Mesendoderm (in vitro differentiated cells): Measurements from ENCODE around the gene C17orf113.

Experiments used
- DNase-seq: peaks from one replicate; pipeline ENCODE4 v3.0.0; 2013
- H2AK5ac ChIP-seq: 2 replicates; pipeline ENCODE4 v1.6.1; 2013; ENCODE audit warnings: low read length, inconsistent platforms
- H2BK120ac ChIP-seq: 2 replicates; pipeline ENCODE4 v1.6.1; 2013; ENCODE audit warnings: low read depth, mild to moderate bottlenecking, low read length, moderate library complexity, mixed read lengths
- H2BK15ac ChIP-seq: replicated peaks from 2 replicates; pipeline ENCODE4 v1.6.1; 2013; ENCODE audit warnings: low read depth, mild to moderate bottlenecking, moderate library complexity
- H2BK5ac ChIP-seq: 2 replicates; pipeline ENCODE4 v1.6.1; 2013; ENCODE audit warnings: low read length, inconsistent platforms
- H3K18ac ChIP-seq: 2 replicates; pipeline ENCODE4 v1.6.1; 2013; ENCODE audit warnings: mild to moderate bottlenecking, low read length, mixed read lengths
- H3K23ac ChIP-seq: one replicate; pipeline ENCODE4 v1.6.1; 2013; ENCODE audit warnings: low read length
- H3K27ac ChIP-seq: 2 replicates; pipeline ENCODE4 v1.5.1; 2013; ENCODE audit warnings: low read depth, mild to moderate bottlenecking, inconsistent platforms, low read length, moderate library complexity
- H3K27me3 ChIP-seq: 2 replicates; pipeline ENCODE4 v1.6.1; 2013; ENCODE audit warnings: low read length, control low read depth, mild to moderate bottlenecking, inconsistent platforms; ENCODE audit not compliant: insufficient read depth, poor library complexity
- H3K36me3 ChIP-seq: 2 replicates; pipeline ENCODE4 v1.6.1; 2013; ENCODE audit warnings: low read length, inconsistent platforms; ENCODE audit not compliant: control insufficient read depth, insufficient read depth
- H3K4ac ChIP-seq: one replicate; pipeline ENCODE4 v1.6.1; 2013; ENCODE audit warnings: low read depth, mild to moderate bottlenecking, low read length, moderate library complexity
- H3K4me1 ChIP-seq: 2 replicates; pipeline ENCODE4 v1.6.1; 2013; ENCODE audit warnings: low read depth, low read length, inconsistent platforms; ENCODE audit not compliant: control insufficient read depth
- H3K4me2 ChIP-seq: 2 replicates; pipeline ENCODE4 v1.6.1; 2013; ENCODE audit warnings: low read length
- H3K4me3 ChIP-seq: 2 replicates; pipeline ENCODE4 v1.5.1; 2013; ENCODE audit warnings: mild to moderate bottlenecking, low read length
- H3K56ac ChIP-seq: one replicate; pipeline ENCODE4 v1.6.1; 2013; ENCODE audit warnings: low read length
- H3K79me1 ChIP-seq: 2 replicates; pipeline ENCODE4 v1.6.1; 2013; ENCODE audit warnings: low read length, inconsistent platforms
- H3K79me2 ChIP-seq: 2 replicates; pipeline ENCODE4 v1.6.1; 2013; ENCODE audit warnings: mild to moderate bottlenecking, low read length; ENCODE audit not compliant: control insufficient read depth, insufficient read depth
- H3K9ac ChIP-seq: 2 replicates; pipeline ENCODE4 v1.6.1; 2013; ENCODE audit warnings: low read length, inconsistent platforms
- H4K5ac ChIP-seq: one replicate; pipeline ENCODE4 v1.6.1; 2013; ENCODE audit warnings: low read length
- H4K8ac ChIP-seq: one replicate; pipeline ENCODE4 v1.6.1; 2013; ENCODE audit warnings: low read depth, mild to moderate bottlenecking, control low read depth, low read length, moderate library complexity
- WGBS: extraction: QIAGEN DNeasy Blood & Tissue Kit; methylation state at CpG from one replicate; pipeline ENCODE4 v1.1.7; 2013; ENCODE audit warnings: low lambda C conversion rate, missing lambda C conversion rate; ENCODE audit not compliant: insufficient coverage; ENCODE audit errors: extremely low coverage; 5-methylcytosine and 5-hydroxymethylcytosine counted together

The C17orf113 gene

GRCh38 chr17:42040818-42041217, 9.6 kb downstream of the C17orf113 start:
- Histone ChIP-seq H2BK15ac (no peak overlapping the region), H3K4ac (no peak overlapping the region), H3K79me2 (no peaks in the 10 kb centered on the region), H2AK5ac (no peak overlapping the region), H4K8ac (no peak overlapping the region), H3K4me2 (no peak overlapping the region), H3K79me1 (no peaks in the 10 kb centered on the region), H3K36me3 (no peaks in the 10 kb centered on the region), H3K4me3 (no peak overlapping the region), H2BK120ac (no peak overlapping the region), H3K27ac (no peak overlapping the region), H3K4me1 (no peaks in the 10 kb centered on the region), H3K9ac (no peak overlapping the region), H3K18ac (no peak overlapping the region), H3K27me3 (no peaks in the 10 kb centered on the region), H3K56ac (no peak overlapping the region), H4K5ac (no peak overlapping the region), H3K23ac (no peak overlapping the region), H2BK5ac (no peak overlapping the region)
- WGBS: no CpG with 5 or more reads among the region's 10 CpGs
- DNase-seq: no peak

- Histone ChIP-seq H3K27me3 (no peaks in the 10 kb centered on the region), H2BK120ac (no peak overlapping the region), H3K36me3 (no peaks in the 10 kb centered on the region), H3K56ac (no peak overlapping the region), H3K27ac (no peak overlapping the region), H2AK5ac (no peak overlapping the region), H4K8ac (no peak overlapping the region), H2BK5ac (no peak overlapping the region), H3K79me1 (no peaks in the 10 kb centered on the region), H3K4ac (no peak overlapping the region), H4K5ac (no peak overlapping the region), H3K4me2 (no peak overlapping the region), H3K18ac (no peak overlapping the region), H3K4me1 (no peaks in the 10 kb centered on the region), H3K4me3 (no peak overlapping the region), H3K79me2 (no peaks in the 10 kb centered on the region), H3K9ac (no peak overlapping the region), H2BK15ac (no peak overlapping the region), H3K23ac (no peak overlapping the region)
- no peak for DNase-seq
- WGBS: no CpG with 5 or more reads among the region's 77 CpGs
These were observed 10.3 kb downstream of the C17orf113 start for GRCh38 chr17:42039794-42040763.

- Histone ChIP-seq H2BK15ac (no peak overlapping the region), H4K8ac (no peak overlapping the region), H3K56ac (no peak overlapping the region), H3K23ac (no peak overlapping the region), H3K4me2 (no peak overlapping the region), H3K79me1 (no peaks in the 10 kb centered on the region), H3K4me1 (no peaks in the 10 kb centered on the region), H2BK120ac (no peak overlapping the region), H2AK5ac (no peak overlapping the region), H3K9ac (no peak overlapping the region), H3K27me3 (no peaks in the 10 kb centered on the region), H3K4me3 (no peak overlapping the region), H3K4ac (no peak overlapping the region), H3K18ac (no peak overlapping the region), H3K27ac (no peak overlapping the region), H3K36me3 (no peaks in the 10 kb centered on the region), H4K5ac (no peak overlapping the region), H2BK5ac (no peak overlapping the region), H3K79me2 (no peaks in the 10 kb centered on the region)
- WGBS: no CpG with 5 or more reads among the region's 5 CpGs
- DNase-seq: no peak
These were observed 12.0 kb downstream of the C17orf113 start for GRCh38 chr17:42038221-42038973.

- no peak overlapping the region for H3K4me2 ChIP-seq
- no peaks in the 10 kb centered on the region for H3K27me3 ChIP-seq
- no peak overlapping the region for H3K23ac ChIP-seq
- no peak overlapping the region for H3K18ac ChIP-seq
- H4K5ac ChIP-seq: no peak overlapping the region
- no peak overlapping the region for H3K56ac ChIP-seq
- no peaks in the 10 kb centered on the region for H3K36me3 ChIP-seq
- H4K8ac ChIP-seq: no peak overlapping the region
- H3K4ac ChIP-seq: no peak overlapping the region
- no peaks in the 10 kb centered on the region for H3K79me2 ChIP-seq
- no peak overlapping the region for H2BK120ac ChIP-seq
- no peak overlapping the region for H3K9ac ChIP-seq
- no peak overlapping the region for H2BK15ac ChIP-seq
- no CpG with 5 or more reads among the region's 6 CpGs for WGBS
- no peak for DNase-seq
- H2BK5ac ChIP-seq: no peak overlapping the region
- H3K27ac ChIP-seq: no peak overlapping the region
- no peak overlapping the region for H2AK5ac ChIP-seq
- no peaks in the 10 kb centered on the region for H3K4me1 ChIP-seq
- no peaks in the 10 kb centered on the region for H3K79me1 ChIP-seq
- H3K4me3 ChIP-seq: no peak overlapping the region
These were observed 16.3 kb downstream of the C17orf113 start for GRCh38 chr17:42034059-42034458.

- Histone ChIP-seq H2AK5ac (no peak overlapping the region), H3K4me3 (no peak overlapping the region), H3K27ac (no peak overlapping the region), H4K8ac (no peak overlapping the region), H4K5ac (no peak overlapping the region), H3K18ac (no peak overlapping the region), H2BK120ac (no peak overlapping the region), H3K9ac (no peak overlapping the region), H3K56ac (no peak overlapping the region), H3K36me3 (no peaks in the 10 kb centered on the region), H3K4ac (no peak overlapping the region), H3K79me1 (no peaks in the 10 kb centered on the region), H3K4me2 (no peak overlapping the region), H2BK5ac (no peak overlapping the region), H3K79me2 (no peaks in the 10 kb centered on the region), H3K23ac (peak overlapping the region; percentile 66), H3K4me1 (no peaks in the 10 kb centered on the region), H3K27me3 (no peaks in the 10 kb centered on the region), H2BK15ac (no peak overlapping the region)
- no CpG with 5 or more reads among the region's 6 CpGs for WGBS
- DNase-seq: no peak
These were observed 18.8 kb downstream of the C17orf113 start for GRCh38 chr17:42031584-42031983.
